Measurements from ENCODE around the gene L3MBTL4. TPM values are rescaled to one million over a fixed set of nuclear protein-coding genes. Genes with fewer than 3 reads are reported as not detected.
A peak's percentile ranks its signal among the peaks of the same experiment; 100 is the strongest.
"Not testable (repeated sequence)": the region's sequence is repeated elsewhere in the genome, so short reads cannot be mapped to it uniquely, and the experiment has no call there.

Gene L3MBTL4
- total RNA-seq, 8 experiments from 2014 or later = 0.10 to 11.2 (median 0.95) TPM

- H3K4me3 ChIP-seq = no peak overlapping the region
- no peak overlapping the region for H3K27ac ChIP-seq
- in situ Hi-C loops (cut with MboI; ENCODE audit: low pct_unique_long_range_greater_than_20kb in 2 of 9, low sequenced_read_pairs in 9 of 9, unreplicated experiment in 9 of 9) = no loop called here
- 20 to 92% (median 78%) methylated on average over 1 to 8 of the region's 8 CpGs; no CpG with 5 or more reads in 2 of the 10 experiments for WGBS, 10 experiments
- no peak for ATAC-seq (replicated peaks in 6 of 8)
- H3K4me1 ChIP-seq (replicated peaks in 1 of 2) = no peaks in the 10 kb centered on the region
These were observed 143.9 kb downstream of the L3MBTL4 start for GRCh38 chr18:6270771-6271216.

DNA sequence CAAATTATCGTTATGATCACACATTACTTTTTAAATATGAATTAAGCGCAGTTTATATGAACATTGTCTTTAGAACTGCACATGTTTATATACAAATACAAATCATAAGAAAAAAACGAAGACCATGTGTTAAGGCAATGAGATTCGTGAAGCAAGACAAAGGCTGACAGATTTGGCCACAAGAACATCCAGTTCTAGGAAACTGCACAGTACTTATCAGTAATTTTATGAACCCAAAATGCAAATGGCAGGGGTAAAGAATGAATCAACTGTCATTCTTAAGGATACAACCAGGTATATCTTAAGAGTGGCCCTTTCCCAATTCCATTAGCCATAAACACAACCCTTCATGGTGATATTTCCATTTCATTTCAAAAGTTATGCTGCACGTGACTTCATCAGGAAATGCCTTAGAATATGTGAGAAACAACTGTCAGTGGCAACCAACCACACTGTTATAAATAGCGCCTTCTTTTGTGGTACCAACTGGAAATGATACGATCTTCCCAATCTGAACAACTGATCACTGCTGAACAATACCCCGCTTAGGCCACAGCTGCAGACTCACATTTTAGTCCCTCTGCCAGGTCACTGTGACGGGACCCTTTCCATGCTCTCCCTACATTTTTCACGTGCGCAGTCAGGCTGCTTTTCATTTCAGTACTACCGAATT is 144.9 kb downstream of the L3MBTL4 start:
- ATAC-seq (replicated peaks in 6 of 8) = no peak
- Histone ChIP-seq H3K4me1 (replicated peaks in 1 of 2) (no peaks in the 10 kb centered on the region), H3K27ac (no peak overlapping the region), H3K4me3 (no peak overlapping the region)
- in situ Hi-C loops (cut with MboI; ENCODE audit: low pct_unique_long_range_greater_than_20kb in 2 of 9, low sequenced_read_pairs in 9 of 9, unreplicated experiment in 9 of 9) = no loop called here
- WGBS, 10 experiments = 45 to 97% (median 91%) methylated on average over 2 to 11 of the region's 12 CpGs

- in situ Hi-C loops (cut with MboI; ENCODE audit: low pct_unique_long_range_greater_than_20kb in 2 of 9, low sequenced_read_pairs in 9 of 9, unreplicated experiment in 9 of 9) = no loop called here
- WGBS, 10 experiments = 17 to 100% (median 76%) methylated on average over 1 to 3 of the region's 3 CpGs
- Histone ChIP-seq H3K4me3 (no peak overlapping the region), H3K27ac (no peak overlapping the region), H3K4me1 (replicated peaks in 1 of 2) (no peaks in the 10 kb centered on the region)
- no peak for ATAC-seq (replicated peaks in 6 of 8)
These were observed 148.5 kb downstream of the L3MBTL4 start for GRCh38 chr18:6266212-6266611.

DNA sequence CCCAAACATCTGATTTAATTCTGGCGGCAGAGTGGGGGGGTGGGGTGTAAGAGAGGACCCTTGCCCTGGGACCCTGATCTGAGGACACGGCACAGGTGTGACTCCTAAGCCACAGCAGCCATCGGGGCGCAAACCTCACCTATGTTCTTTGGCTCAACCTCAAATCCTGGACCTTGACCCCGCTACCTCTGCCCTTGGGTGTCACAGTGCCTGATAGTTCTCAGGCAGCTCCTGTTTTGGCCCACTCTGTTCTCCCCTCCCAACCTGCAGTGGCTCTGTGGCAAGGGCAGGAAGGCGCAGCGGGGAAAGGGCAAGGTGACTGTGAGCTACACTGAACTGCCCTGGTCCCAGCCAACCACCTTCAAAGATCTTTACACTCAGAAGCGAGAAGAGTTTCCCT is 152.8 kb downstream of the L3MBTL4 start:
- 41 to 100% (median 83%) methylated on average over 1 to 4 of the region's 8 CpGs; no CpG with 5 or more reads in 3 of the 10 experiments for WGBS, 10 experiments
- H3K4me3 ChIP-seq = no peak overlapping the region
- no peak for ATAC-seq (replicated peaks in 6 of 8)

GRCh38 chr18:6259324-6259723 is 155.4 kb downstream of the L3MBTL4 start:
- ATAC-seq (replicated peaks in 6 of 8); H3K27ac ChIP-seq; H3K4me1 ChIP-seq (replicated peaks in 1 of 2); in situ Hi-C loops (cut with MboI; ENCODE audit: low pct_unique_long_range_greater_than_20kb in 2 of 9, low sequenced_read_pairs in 9 of 9, unreplicated experiment in 9 of 9); H3K4me3 ChIP-seq: not testable (repeated sequence)
- WGBS, 10 experiments = 0 to 86% (median 58%) methylated on average over 1 of the region's 1 CpG

More for the DNA sequence above, 152.8 kb downstream of the L3MBTL4 start:
- Histone ChIP-seq H3K27ac (no peak overlapping the region), H3K4me1 (replicated peaks in 1 of 2) (no peaks in the 10 kb centered on the region)
- in situ Hi-C loops (cut with MboI; ENCODE audit: low pct_unique_long_range_greater_than_20kb in 2 of 9, low sequenced_read_pairs in 9 of 9, unreplicated experiment in 9 of 9) = no loop called here

DNA sequence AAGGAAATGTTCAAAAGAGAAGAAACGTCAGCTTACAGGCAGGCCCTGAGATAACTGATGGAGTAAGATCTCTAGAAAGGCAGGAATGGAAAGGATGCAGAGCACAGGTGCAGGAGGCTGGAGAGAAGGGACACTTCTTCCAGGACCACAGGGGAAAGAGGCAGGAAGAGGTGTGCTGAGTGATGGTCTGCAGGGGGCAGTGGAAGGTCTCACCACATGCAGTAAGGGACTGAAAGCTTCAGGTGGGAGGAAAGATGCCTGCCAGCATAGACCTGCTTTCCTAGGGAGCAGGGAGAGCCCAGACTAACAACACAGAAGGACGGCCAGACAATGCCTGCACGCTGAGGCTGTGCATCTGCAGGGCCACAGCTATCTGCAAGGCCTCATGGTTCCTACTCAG is 156.8 kb downstream of the L3MBTL4 start:
- H3K4me1 ChIP-seq (replicated peaks in 1 of 2) = peaks cover 0 to 3% of the 10 kb centered on the region in 2 donors
- WGBS, 10 experiments = 18 to 100% (median 87%) methylated on average over 2 of the region's 3 CpGs; no CpG with 5 or more reads in 6 of the 10 experiments
- H3K4me3 ChIP-seq = no peak overlapping the region
- H3K27ac ChIP-seq = no peak overlapping the region
- in situ Hi-C loops (cut with MboI; ENCODE audit: low pct_unique_long_range_greater_than_20kb in 2 of 9, low sequenced_read_pairs in 9 of 9, unreplicated experiment in 9 of 9) = no loop called here
- ATAC-seq (replicated peaks in 6 of 8) = no peak

- Histone ChIP-seq H3K4me1 (replicated peaks in 1 of 2) (peaks cover 0 to 3% of the 10 kb centered on the region in 2 donors), H3K27ac (no peak overlapping the region), H3K4me3 (no peak overlapping the region)
- 30 to 75% (median 71%) methylated on average over 3 to 8 of the region's 10 CpGs; no CpG with 5 or more reads in 2 of the 10 experiments for WGBS, 10 experiments
- in situ Hi-C loops (cut with MboI; ENCODE audit: low pct_unique_long_range_greater_than_20kb in 2 of 9, low sequenced_read_pairs in 9 of 9, unreplicated experiment in 9 of 9) = no loop called here
- no peak for ATAC-seq (replicated peaks in 6 of 8)
These were observed 158.2 kb downstream of the L3MBTL4 start for GRCh38 chr18:6256521-6256920.

- WGBS, 10 experiments = 0 to 100% (median 14%) methylated on average over 1 of the region's 1 CpG; no CpG with 5 or more reads in 6 of the 10 experiments
- in situ Hi-C loops (cut with MboI; ENCODE audit: low pct_unique_long_range_greater_than_20kb in 2 of 9, low sequenced_read_pairs in 9 of 9, unreplicated experiment in 9 of 9) = no loop called here
- Histone ChIP-seq H3K4me1 (replicated peaks in 1 of 2) (peaks cover 0 to 3% of the 10 kb centered on the region in 2 donors), H3K4me3 (no peak overlapping the region), H3K27ac (no peak overlapping the region)
- ATAC-seq (replicated peaks in 6 of 8) = no peak
These were observed 158.8 kb downstream of the L3MBTL4 start for GRCh38 chr18:6255886-6256285.

GRCh38 chr18:6255116-6255705 is 159.5 kb downstream of the L3MBTL4 start:
- H3K27ac ChIP-seq = no peak overlapping the region
- WGBS, 10 experiments = 13 to 62% (median 40%) methylated on average over 2 to 4 of the region's 4 CpGs; no CpG with 5 or more reads in 1 of the 10 experiments

DNA sequence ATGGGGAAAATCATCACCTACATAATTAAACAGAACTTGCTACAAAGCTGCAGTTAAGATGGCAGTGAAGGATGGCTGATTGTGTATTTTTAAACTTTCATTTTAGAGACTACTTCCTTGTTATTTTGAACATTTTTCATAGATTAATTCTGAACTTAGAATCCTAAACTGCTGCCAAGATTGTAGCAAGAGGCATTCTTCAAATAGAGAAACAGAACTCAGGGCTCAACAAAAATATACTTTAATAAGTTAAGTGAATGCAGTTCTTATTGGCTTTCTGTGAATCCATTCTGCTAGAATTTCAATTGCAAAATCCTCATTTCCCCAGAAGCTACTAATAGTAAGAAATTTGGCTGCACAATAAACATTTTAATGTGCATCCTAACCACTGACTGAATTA is 160.3 kb downstream of the L3MBTL4 start:
- in situ Hi-C loops (cut with MboI; ENCODE audit: low pct_unique_long_range_greater_than_20kb in 2 of 9, low sequenced_read_pairs in 9 of 9, unreplicated experiment in 9 of 9) = no loop called here
- peak in 1 of 8 experiments; percentile 26 for ATAC-seq (replicated peaks in 6 of 8)
- H3K4me3 ChIP-seq = no peak overlapping the region
- peaks cover 0 to 3% of the 10 kb centered on the region in 2 donors for H3K4me1 ChIP-seq (replicated peaks in 1 of 2)
- no peak overlapping the region for H3K27ac ChIP-seq

More at GRCh38 chr18:6255116-6255705, 159.5 kb downstream of the L3MBTL4 start:
- in situ Hi-C loops (cut with MboI; ENCODE audit: low pct_unique_long_range_greater_than_20kb in 2 of 9, low sequenced_read_pairs in 9 of 9, unreplicated experiment in 9 of 9) = no loop called here
- H3K4me1 ChIP-seq (replicated peaks in 1 of 2) = peaks cover 0 to 3% of the 10 kb centered on the region in 2 donors
- H3K4me3 ChIP-seq = no peak overlapping the region
- peak in 1 of 8 experiments; percentile 33 for ATAC-seq (replicated peaks in 6 of 8)

- Histone ChIP-seq H3K4me3 (no peak overlapping the region), H3K4me1 (replicated peaks in 1 of 2) (peaks cover 0 to 3% of the 10 kb centered on the region in 2 donors), H3K27ac (no peak overlapping the region)
- 62 to 100% (median 87%) methylated on average over 1 to 4 of the region's 4 CpGs for WGBS, 10 experiments
- ATAC-seq (replicated peaks in 6 of 8) = no peak
- in situ Hi-C loops (cut with MboI; ENCODE audit: low pct_unique_long_range_greater_than_20kb in 2 of 9, low sequenced_read_pairs in 9 of 9, unreplicated experiment in 9 of 9) = no loop called here
These were observed 163.6 kb downstream of the L3MBTL4 start for GRCh38 chr18:6251084-6251483.

GRCh38 chr18:6249788-6250187 is 164.9 kb downstream of the L3MBTL4 start:
- in situ Hi-C loops (cut with MboI; ENCODE audit: low pct_unique_long_range_greater_than_20kb in 2 of 9, low sequenced_read_pairs in 9 of 9, unreplicated experiment in 9 of 9) = loop anchor here in 1 of 9 experiments (25.0 kb wide), 1 partner anchor 88 kb away; no protein-coding TSS in a partner anchor
- H3K27ac ChIP-seq = no peak overlapping the region
- WGBS, 10 experiments = 30 to 100% (median 82%) methylated on average over 1 to 4 of the region's 4 CpGs

DNA sequence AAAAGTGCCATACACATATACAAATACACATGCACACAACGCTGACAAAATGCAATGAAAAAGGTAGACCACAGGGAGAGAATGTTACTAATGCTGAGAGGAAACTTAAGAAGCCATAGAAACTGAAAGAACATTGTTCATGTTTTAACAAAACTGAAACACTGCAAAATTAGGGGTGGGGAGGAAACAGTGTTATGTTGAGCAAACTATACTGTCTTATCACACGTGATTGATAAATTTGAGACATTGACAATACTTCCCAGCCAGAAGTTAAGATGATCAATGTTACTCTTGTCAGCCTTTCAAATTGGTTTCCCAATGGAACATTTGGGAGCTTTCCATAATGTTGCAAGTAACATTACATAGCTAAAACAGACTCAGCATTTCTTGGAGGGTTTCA is 165.5 kb downstream of the L3MBTL4 start:
- no peak overlapping the region for H3K27ac ChIP-seq
- no peak overlapping the region for H3K4me3 ChIP-seq
- H3K4me1 ChIP-seq (replicated peaks in 1 of 2) = no peaks in the 10 kb centered on the region
- WGBS, 10 experiments = 0 to 80% (median 71%) methylated on average over 1 to 2 of the region's 2 CpGs; no CpG with 5 or more reads in 1 of the 10 experiments
- ATAC-seq (replicated peaks in 6 of 8) = no peak
- in situ Hi-C loops (cut with MboI; ENCODE audit: low pct_unique_long_range_greater_than_20kb in 2 of 9, low sequenced_read_pairs in 9 of 9, unreplicated experiment in 9 of 9) = loop anchor here in 1 of 9 experiments (25.0 kb wide), 1 partner anchor 88 kb away; no protein-coding TSS in a partner anchor

More at GRCh38 chr18:6249788-6250187, 164.9 kb downstream of the L3MBTL4 start:
- H3K4me1 ChIP-seq (replicated peaks in 1 of 2) = no peaks in the 10 kb centered on the region
- H3K4me3 ChIP-seq = no peak overlapping the region
- no peak for ATAC-seq (replicated peaks in 6 of 8)

All from motor neuron (in vitro differentiated cells).